Measurements from ENCODE around the gene PEA15.

The PEA15 gene, protein sequence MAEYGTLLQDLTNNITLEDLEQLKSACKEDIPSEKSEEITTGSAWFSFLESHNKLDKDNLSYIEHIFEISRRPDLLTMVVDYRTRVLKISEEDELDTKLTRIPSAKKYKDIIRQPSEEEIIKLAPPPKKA

DNA sequence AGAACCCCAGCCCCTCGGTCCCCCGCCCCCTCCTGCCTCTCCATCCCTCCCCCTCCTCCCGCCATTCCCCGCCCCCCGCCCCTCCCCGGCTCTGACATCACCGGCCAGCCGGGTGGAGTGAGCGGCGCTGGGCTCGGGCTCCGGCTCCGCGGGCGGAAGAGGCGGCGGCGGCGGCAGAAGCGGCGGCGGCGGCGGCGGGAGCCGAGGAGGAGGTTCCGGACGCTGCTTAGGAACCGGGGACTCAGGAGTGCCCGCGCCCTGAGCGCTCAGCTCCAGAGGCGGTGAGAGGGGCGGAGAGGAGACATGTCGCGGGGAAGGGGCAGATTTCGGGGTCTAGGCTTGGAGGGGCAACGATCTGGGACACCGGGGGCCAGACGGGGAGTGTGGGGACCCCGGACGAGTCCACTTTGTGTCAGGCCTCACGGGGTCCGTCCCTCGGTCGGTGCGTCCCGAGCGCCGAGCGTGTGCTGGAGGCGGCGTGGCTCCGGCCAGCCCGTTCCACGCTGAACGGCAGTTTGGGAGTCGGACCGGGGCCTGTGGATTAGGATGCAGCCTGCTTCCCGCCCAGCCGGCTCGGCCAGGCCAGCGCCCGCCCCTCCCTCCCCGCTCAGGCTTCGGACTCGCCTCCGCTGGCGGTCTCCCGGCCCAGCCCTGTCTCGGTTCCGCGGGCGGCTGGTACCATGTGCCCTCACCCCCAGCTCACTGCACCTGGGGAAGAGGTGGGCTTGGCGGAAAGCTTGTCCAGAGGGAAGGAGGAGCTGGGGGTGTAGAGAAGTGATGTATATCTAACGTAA lies at the start of gene PEA15:
Gene PEA15, plus strand, starts transcription at position 143 of the 794 bp plus-strand sequence. CDS start 6,161 bp downstream, outside the sequence.
- peak; percentile 58 to 63 for DNase-seq (ENCODE audit: low read depth in 2 of 2)

DNA sequence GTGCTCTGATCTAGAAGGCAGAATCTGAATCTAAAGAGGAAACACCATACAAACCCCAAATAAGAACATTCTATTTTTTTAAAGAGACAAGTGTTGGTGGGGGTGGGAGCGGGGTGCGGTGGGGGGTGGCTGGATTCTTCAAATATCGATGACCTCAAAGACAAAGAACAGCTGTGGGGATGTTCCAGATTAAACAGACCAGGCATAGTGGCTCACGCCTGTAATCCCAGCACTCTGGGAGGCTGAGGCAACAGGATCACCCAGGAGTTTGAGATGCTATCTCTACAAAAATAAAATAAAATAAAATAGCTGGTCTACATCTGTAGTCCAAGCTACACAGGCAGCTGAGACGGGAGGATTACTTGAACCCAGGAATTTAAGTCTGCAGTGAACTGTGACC lies 48.8 kb upstream of the PEA15 start:
- no peak for DNase-seq (ENCODE audit: low read depth in 2 of 2)

DNA sequence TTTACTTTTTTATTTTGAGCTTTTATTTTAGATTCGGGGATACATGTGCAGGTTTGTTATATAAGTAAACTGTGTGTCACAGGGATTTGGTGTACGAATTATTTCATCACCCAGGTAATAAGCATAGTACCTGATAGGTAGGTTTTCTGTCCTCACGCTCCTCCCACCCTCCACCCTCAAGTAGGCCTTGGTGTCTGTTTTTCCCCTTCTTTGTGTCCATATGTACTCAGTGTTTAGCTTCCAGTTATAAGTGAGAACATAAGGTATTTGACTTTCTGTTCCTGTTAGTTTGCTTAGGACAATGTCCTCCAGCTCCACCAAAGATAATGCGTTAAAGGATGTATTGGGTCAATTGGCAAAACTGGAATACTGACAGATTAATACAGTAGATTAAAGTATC lies 48.0 kb upstream of the PEA15 start:
- no peak for DNase-seq (ENCODE audit: low read depth in 2 of 2)

DNA sequence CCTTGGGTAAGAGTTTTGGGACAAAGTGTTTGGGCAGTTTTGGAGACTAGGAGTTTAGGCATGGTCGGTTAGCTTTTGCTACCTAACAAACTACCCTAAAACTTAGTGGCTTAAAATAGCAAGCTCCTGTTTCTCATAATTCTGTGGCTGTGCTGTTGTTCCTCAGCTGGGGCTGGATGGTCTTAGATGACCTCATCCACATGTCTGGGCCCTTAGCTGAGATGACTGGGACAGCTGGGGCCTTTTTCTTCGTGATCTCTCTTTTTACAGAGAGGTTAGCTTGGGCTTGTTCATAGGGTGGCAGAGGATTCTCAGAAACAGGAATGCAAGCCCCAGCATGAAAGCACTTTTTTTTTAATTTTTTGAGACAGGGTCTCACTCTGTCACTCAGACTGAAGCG lies 47.2 kb upstream of the PEA15 start:
- no peak for DNase-seq (ENCODE audit: low read depth in 2 of 2)

DNA sequence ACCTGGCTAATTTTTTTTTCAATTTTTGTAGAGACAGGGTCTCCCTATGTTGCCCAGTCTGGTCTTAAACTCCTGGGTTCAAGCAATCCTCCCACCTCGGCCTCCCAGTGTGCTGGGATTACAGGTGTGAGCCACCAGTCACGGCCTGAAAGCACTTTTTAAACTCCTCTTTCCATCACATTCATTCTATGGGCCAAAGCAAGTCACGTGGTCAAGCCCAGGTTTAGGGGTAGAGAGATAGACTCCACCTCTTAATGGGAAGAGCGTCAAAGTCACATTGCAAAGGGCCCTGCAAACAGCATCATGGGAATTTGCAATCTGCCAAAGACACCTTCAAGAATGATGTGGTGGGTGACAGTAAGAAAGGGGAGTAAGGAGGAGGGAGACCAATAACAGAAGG lies 46.6 kb upstream of the PEA15 start:
- no peak for DNase-seq (ENCODE audit: low read depth in 2 of 2)

DNA sequence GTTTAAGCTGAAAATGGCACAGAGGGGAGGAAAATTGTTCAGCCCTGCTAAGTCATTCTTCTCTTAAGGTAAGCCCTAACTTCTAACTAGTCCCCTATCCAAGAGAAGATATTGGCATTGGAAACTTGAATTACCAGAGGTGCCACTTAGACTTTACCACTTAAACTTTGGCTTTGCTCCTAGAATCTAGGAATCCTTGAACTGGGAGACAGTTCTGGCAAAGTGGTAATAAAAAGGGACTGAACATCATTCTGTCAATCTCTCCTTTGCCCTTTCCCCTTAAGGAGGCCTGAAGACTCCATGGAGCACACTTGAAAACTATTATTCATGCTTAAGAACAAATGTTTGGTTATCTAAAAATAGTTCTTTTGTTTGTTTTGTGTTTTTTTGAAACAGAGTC lies 45.3 kb upstream of the PEA15 start:
- DNase-seq (ENCODE audit: low read depth in 2 of 2), result no peak

DNA sequence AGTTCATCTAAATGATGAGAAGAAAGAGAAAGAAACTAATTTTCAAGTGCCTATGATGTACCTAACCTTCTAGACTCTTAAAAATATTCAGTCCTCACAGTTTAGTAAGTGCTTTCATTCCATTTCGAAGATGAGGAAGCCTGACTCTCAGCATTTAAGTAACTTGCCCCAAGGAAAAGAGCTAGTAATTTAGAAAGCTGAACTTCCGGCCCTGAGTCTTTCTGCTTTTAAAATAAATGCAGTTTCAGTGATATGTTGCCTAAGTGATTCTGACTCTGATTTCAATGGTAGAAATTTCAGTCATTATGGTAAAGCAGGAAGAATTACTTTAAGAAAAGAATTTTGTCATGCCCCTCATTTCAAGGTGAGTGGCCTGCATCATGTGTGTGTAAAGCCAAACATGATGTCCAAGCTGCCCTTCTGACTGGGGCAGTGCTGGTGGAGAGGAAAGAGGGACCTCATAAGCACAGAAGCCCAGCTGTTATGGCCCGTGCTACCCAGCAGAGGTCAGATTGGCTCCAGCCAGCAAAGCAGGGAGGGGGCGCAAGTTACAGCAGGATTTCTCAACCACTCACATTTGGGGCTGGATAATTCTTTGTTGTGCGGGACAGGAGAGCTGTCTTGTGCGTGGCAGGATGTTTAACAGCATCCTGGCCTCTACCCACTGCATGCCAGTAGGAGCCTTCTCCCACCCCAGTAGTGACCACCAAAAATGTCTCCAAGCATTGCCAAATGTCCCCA lies 43.0 kb upstream of the PEA15 start:
- DNase-seq (ENCODE audit: low read depth in 2 of 2), result no peak

DNA sequence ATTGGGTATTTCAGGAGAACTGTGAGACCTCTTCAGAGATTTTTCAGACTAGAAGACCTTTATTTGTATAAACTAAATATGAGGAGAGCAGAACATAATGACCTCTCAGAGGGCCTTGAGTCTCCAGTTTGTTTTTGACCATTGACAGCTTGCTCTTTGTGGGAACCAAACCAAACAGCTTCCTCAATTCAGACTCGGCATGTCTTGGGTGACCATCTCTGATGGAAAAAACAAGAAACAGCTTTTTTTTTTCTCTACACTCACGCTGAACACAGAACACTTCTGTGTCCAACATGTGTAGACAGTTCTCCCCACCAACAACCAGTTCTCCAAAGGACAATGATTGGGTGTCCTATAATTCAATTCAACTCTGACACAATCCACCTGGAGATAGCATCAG lies 42.3 kb upstream of the PEA15 start:
- DNase-seq (ENCODE audit: low read depth in 2 of 2), result no peak

DNA sequence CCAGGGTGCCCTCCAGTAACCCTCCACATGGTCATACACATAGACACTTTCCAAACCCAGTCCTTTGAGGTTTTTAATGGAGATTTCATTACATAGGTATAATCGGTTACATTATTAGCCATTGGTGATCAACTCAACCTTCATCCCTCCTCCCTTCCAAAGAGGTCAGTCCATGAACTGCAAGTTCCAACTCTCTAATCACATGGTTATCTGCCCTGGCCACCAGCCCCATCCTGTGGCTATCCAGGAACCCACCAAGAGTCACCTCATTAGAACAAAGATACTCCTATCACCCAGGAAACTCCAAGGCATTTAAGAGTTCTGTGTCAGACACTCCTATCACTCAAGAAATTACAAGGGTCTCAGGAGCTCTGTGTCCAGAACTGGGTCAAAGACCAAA lies 41.6 kb upstream of the PEA15 start:
- no peak for DNase-seq (ENCODE audit: low read depth in 2 of 2)

DNA sequence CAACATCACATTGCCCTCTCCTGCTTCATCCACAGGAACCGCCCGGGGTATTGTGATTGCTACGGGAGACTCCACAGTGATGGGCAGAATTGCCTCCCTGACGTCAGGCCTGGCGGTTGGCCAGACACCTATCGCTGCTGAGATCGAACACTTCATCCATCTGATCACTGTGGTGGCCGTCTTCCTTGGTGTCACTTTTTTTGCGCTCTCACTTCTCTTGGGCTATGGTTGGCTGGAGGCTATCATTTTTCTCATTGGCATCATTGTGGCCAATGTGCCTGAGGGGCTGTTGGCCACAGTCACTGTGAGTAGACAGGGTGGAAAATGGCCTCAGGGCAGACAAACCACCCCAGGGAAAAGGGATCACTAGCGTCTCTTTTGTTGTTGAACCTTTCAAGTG lies 41.1 kb upstream of the PEA15 start:
- DNase-seq (ENCODE audit: low read depth in 2 of 2), result no peak

DNA sequence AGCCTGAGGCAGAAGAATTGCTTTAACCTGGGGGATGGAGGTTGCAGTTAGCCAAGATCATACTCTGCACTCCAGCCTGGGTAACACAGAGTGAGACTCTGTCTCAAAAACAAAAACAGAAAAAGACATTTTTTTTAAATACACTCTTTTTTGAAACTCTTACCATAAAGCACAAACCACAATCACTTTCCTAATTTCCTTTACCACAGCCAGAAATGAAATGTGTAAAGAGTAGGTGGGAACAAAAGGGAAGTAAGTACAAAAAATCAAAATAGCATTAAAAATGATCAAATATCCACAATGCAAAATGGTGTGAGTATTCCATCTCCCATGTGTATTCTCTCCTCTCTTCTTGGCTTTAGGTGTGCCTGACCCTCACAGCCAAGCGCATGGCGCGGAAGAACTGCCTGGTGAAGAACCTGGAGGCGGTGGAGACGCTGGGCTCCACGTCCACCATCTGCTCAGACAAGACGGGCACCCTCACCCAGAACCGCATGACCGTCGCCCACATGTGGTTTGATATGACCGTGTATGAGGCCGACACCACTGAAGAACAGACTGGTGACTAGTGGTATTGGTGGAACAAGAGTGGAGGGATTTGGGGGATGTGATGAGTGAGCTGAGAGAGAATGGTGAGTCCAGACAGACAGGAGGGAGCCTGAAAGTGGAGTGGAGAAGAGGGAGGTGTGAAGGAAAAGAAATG lies 38.9 kb upstream of the PEA15 start:
- DNase-seq (ENCODE audit: low read depth in 2 of 2), result no peak

DNA sequence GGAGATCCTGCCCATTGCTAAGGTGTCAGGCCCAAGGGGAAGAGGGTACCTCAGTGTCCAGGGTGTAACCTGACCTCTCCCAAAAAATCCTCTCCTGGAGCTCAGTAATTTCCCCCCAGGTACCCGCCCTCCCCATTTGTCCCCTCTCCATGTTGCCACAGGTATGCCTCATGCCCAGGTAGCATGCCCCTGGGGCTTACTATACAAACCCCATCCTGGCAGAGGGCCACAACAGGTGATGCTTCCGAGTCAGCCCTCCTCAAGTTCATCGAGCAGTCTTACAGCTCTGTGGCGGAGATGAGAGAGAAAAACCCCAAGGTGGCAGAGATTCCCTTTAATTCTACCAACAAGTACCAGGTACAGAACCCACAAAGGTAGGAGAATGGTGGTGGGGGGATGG lies 38.1 kb upstream of the PEA15 start:
- no peak for DNase-seq (ENCODE audit: low read depth in 2 of 2)

DNA sequence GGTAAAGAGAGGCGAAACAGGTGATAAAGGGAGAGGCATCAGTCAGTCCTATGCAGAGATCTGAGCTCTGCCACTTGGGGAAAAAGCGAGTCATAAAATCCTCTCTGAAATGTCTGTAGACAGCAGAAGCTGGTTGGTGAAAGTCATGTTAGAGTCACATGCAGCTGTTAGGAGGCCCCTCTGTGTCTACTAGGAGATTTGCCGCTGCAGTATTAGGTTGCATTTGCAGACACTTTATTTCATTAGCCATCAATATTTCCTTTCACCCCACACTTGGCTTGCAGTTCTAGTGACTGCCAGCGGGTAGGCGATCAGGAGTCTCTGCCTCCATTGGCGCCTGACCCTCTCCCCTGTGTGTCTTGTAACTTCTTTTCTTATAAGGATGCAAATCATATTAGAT lies 37.6 kb upstream of the PEA15 start:
- DNase-seq (ENCODE audit: low read depth in 2 of 2), result no peak

DNA sequence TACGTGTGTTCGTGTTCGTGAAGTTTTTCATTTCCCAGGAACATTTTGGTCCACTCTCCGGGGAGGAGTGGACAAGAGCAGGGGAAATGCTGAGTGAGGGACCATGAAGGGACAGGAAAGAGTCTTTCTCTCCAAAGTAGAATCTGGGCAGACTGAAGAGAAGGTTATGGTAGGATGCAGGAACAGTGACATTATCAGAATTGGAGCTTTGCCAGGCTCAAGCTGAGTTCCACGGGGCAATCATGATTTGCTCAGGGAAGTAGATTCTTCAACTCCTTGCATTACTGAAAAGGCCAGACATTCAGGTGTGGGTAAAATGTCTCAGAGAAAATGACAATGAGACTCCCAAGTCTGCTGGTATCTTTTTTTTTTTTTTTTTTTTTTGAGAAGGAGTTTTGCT lies 37.2 kb upstream of the PEA15 start:
- DNase-seq (ENCODE audit: low read depth in 2 of 2), result no peak

DNA sequence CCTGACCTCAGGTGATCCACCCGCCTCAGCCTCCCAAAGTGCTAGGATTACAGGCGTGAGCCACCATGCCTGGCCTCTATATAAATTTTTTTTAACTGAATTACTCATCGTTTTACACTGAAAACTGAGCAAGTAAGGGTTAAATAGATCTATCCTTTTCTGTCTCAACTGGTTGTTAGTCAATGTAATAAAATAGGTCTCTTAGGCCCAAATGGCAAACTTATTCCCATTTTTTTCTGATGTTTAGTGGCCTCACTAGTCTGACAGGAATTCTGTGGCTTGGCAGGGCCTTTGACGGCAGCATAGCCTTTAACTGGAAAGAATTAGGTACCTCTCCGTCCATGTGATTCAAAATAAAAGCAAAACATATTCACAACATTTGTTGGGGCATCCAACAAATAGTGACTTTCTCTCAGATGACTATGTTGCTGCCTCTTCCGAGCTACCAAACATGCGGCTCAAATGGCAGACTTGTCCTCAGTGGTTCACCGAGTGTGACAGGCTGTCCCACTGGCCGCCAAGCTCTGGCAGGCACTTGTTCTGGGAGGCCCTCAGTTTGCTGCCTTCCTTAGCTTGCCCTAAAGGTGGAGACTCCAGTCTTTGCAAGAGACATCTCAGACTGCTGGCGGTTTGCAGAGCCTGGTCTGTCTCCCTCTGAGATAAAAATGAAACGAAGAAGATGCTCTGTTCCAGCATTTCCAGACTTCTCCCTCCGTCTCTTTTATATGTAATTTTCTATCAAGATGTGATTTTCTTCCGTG lies 36.4 kb upstream of the PEA15 start:
- no peak for DNase-seq (ENCODE audit: low read depth in 2 of 2)

DNA sequence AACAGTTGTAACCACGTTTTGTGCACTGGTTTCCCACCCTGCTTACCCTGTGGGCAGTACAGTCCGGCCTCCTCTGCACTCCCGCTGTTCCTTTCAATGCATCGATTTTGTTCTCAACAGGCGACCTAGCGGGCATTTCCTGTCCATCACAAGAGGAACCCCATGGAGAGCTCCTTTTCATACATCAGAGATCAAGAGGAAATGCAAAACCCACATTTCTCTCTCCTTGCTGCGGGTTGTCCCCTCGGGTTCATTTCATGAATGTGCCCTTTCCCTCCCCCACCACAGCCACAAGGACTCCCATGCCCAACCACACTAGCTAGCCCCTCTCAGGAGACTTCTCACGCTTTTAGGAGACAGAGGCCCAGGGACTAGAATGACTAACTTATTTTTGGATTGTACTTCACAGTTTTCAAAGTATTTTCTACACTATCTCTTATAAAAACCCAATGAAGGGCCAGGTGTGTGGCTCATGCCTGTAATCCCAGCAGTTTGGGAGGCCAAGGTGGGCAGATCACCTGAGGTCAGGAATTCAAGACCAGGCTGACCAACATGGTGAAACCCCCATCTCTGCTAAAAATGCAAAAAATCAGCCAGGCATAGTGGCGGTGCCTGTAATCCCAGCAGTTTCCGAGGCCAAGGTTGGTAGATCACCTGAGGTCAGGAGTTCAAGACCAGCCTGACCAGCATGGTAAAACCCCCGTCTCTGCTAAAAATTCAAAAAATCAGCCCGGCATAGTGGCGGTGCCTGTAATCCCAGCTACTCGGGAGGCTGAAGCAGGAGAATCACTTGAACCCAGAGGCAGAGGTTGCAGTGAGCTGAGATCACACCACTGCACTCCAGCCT lies 35.4 kb upstream of the PEA15 start:
- DNase-seq (ENCODE audit: low read depth in 2 of 2), result no peak

DNA sequence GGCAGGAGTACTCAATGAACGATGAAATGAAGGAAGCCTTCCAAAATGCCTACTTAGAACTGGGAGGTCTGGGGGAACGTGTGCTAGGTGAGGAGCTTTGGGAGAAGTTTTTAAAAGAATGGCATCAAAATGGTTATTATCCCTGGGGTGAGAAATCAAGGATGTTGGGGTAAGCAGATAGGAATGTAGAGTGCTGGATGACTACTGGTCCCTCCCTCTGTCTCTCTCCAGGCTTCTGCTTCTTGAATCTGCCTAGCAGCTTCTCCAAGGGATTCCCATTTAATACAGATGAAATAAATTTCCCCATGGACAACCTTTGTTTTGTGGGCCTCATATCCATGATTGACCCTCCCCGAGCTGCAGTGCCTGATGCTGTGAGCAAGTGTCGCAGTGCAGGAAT lies 33.8 kb upstream of the PEA15 start:
- no peak for DNase-seq (ENCODE audit: low read depth in 2 of 2)

DNA sequence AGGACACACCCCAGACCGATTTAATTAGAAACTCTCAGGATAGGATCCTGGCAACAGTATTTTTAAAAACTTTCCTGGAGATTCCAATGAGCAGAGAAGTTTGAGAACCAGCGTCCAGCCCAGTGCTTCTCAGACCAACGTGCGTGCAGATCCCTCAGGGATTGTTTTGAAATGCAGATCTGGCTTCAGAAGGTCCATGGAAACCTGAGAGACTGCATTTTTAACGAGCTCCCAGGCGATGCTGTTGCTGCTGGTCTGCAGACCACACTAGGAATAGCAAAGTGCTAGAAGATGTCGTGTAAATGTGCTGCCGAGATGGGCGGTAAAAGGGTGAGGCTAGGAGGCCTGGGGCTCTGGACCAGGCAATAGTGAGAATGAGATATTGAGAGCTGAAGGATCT lies 33.2 kb upstream of the PEA15 start:
- no peak for DNase-seq (ENCODE audit: low read depth in 2 of 2)

DNA sequence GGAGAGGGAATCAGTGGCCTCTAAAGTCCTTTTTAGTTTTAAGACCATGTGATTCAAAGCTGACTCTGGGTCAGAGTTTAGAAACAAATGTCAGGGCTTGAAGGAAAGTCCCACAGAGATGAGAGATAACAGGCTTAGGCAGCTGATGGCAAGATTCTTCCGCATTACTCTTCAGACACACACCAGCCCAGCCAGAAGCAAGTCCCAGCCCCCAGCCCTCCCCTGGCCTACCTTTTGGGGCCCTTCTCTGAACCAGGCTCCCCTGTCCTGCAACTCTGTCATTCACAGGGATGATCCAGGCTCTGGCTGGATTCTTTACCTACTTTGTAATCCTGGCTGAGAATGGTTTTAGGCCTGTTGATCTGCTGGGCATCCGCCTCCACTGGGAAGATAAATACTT lies 28.0 kb upstream of the PEA15 start:
- no peak for DNase-seq (ENCODE audit: low read depth in 2 of 2)

DNA sequence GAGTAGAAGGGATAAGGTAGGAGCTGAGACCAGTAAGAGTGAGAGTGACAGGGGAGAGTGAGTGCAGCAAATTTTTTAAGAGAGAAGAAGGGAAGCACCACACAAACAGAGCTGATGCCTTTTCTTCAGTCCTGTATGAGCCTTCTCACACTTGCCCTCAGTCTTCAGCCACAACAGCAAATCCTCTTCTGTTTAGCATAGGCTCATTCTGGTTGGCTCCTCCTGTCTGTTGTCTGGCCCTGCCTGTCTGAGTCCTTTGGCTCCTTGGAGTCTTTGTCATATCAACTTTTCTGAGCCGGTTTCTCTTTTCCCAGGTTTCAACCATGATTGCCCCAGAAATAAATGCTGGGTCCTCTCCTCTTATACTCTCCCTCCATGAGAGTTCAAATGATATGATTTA lies 27.5 kb upstream of the PEA15 start:
- DNase-seq (ENCODE audit: low read depth in 2 of 2), result no peak

DNA sequence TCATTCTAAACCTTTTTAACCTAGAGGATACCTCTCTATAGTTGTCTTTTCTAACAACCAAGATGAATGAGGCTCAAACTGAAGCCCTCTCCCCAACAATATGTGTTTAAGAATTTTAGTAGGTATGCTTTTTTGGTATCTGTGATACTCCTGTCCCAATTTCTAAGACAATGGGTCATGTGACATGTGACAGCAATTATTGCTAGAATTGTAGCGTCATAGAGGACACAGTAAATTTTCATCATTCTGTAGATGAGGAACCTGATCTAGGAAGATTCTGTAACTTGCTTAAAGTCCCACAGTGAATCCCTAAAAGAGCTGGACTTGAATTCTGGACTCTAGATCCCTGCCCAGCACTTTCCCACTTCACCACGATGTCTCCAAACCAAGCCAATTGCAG lies 26.5 kb upstream of the PEA15 start:
- DNase-seq (ENCODE audit: low read depth in 2 of 2), result no peak
